NCI-H1048 (cell line): ENCODE results near the gene HOXA1.

Source experiments
- DNase-seq: peaks from one replicate; lab custom pipeline; 2025; lab: John Stamatoyannopoulos, UW

The HOXA1 gene

GRCh38 chr7:27092819-27093110 lies 3.0 kb downstream of the HOXA1 start:
- no peak for DNase-seq

GRCh38 chr7:27091941-27092818 lies 3.6 kb downstream of the HOXA1 start:
- no peak for DNase-seq

- DNase-seq: no peak
Observed at GRCh38 chr7:27091105-27091504, 4.7 kb downstream of the HOXA1 start.

- no peak for DNase-seq
Observed at GRCh38 chr7:27088002-27088922, 7.5 kb downstream of the HOXA1 start.

GRCh38 chr7:27083646-27084045 lies 12.2 kb downstream of the HOXA1 start:
- no peak for DNase-seq

- DNase-seq: no peak
Observed at GRCh38 chr7:27082171-27082570, 13.6 kb downstream of the HOXA1 start.

GRCh38 chr7:27080844-27081436 lies 14.9 kb downstream of the HOXA1 start:
- DNase-seq: no peak

- DNase-seq: no peak
Observed at GRCh38 chr7:27079234-27079975, 16.4 kb downstream of the HOXA1 start.

GRCh38 chr7:27078616-27079233 lies 17.1 kb downstream of the HOXA1 start:
- no peak for DNase-seq

GRCh38 chr7:27073076-27073475 lies 22.7 kb downstream of the HOXA1 start:
- no peak for DNase-seq

GRCh38 chr7:27071622-27072390 lies 24.0 kb downstream of the HOXA1 start:
- no peak for DNase-seq

GRCh38 chr7:27068259-27068658 lies 27.5 kb downstream of the HOXA1 start:
- DNase-seq: no peak

- DNase-seq: no peak
Observed at GRCh38 chr7:27066148-27066547, 29.7 kb downstream of the HOXA1 start.

- DNase-seq: no peak
Observed at GRCh38 chr7:27065709-27066108, 30.1 kb downstream of the HOXA1 start.

- no peak for DNase-seq
Observed at GRCh38 chr7:27064661-27065060, 31.1 kb downstream of the HOXA1 start.

- no peak for DNase-seq
Observed at GRCh38 chr7:27064159-27064558, 31.6 kb downstream of the HOXA1 start.

GRCh38 chr7:27062946-27063345 lies 32.9 kb downstream of the HOXA1 start:
- DNase-seq: no peak

- DNase-seq: no peak
Observed at GRCh38 chr7:27053153-27053552, 42.6 kb downstream of the HOXA1 start.

GRCh38 chr7:27051451-27051850 lies 44.3 kb downstream of the HOXA1 start:
- no peak for DNase-seq

GRCh38 chr7:27048438-27048837 lies 47.4 kb downstream of the HOXA1 start:
- no peak for DNase-seq
